ENCODE results near the gene EFL1. TPM values are rescaled to one million over a fixed set of nuclear protein-coding genes. Genes with fewer than 3 reads are reported as not detected.

EFL1 gene
- total and polyA plus RNA-seq, 2 of the 8 experiments (the other 6 are each of a cell fraction or from before 2014, with no cell fraction given) = 10.8 to 31.5 TPM

- TF ChIP-seq CTCF (IDR thresholded peaks at IDR 0.05; ENCODE audit: control extremely low read depth in 1 of 3, insufficient read depth in 1 of 3, low read depth in 1 of 3, low read length in 3 of 3) = no peak
- no peak for TF ChIP-seq RNF2 (IDR thresholded peaks at IDR 0.05; ENCODE audit: borderline replicate concordance, low read depth, low read length, missing control alignments, poor library complexity, severe bottlenecking)
These were observed 169.2 kb downstream of the EFL1 start (continued) for GRCh38 chr15:82093325-82093724.
